ENCODE results near the gene RNF138.

- TF ChIP-seq CTCF (IDR thresholded peaks at IDR 0.05; ENCODE audit: low read depth, low read length, missing input control) = no peak
- TF ChIP-seq RAD21 (IDR thresholded peaks at IDR 0.05) = no peak
- TF ChIP-seq RXRA (IDR thresholded peaks at IDR 0.05) = no peak
- no peak for TF ChIP-seq SP1 (IDR thresholded peaks at IDR 0.05)
- no peak for TF ChIP-seq ZBTB33 (IDR thresholded peaks at IDR 0.05)
- TF ChIP-seq MAX (IDR thresholded peaks at IDR 0.05) = no peak
Observed at GRCh38 chr18:32110005-32110404, 18.3 kb downstream of the RNF138 start.
